H1 (cell line): ENCODE results near the gene FLT4. TPM values are rescaled to one million over a fixed set of nuclear protein-coding genes. Genes with fewer than 3 reads are reported as not detected.

Experiments used
- CTCF ChIA-PET: fragments of 300-600 bp; sonication (Branson Sonifier 250); formaldehyde crosslinking; loops from one replicate; lab custom pipeline; 2021; ENCODE audit not compliant: partially characterized antibody; lab: Charles Lee
- POLR2A ChIA-PET: fragments of 300-600 bp; sonication (Branson Sonifier 250); formaldehyde crosslinking; loops from one replicate; lab custom pipeline; 2021; ENCODE audit warnings: inconsistent platforms; ENCODE audit not compliant: partially characterized antibody; lab: Charles Lee
- DNase-seq, 2 experiments: peaks; one replicate each; pipeline versions ENCODE4 v3.0.0 to v3.0.0-alpha.2; 2010 to 2022; ENCODE audit warnings: low spot score in 2 of 2, low read depth in 1 of 2, mixed read lengths in 1 of 2
- FAIRE-seq: peaks from 2 replicates; lab custom pipeline; 2011; peaks lifted over from hg19 to GRCh38; lab: Jason Lieb, UNC
- H2AFZ ChIP-seq: 2 replicates; pipeline ENCODE4 v1.8.1; 2012; ENCODE audit warnings: low read length, inconsistent platforms
- H2AK5ac ChIP-seq: 2 replicates; pipeline ENCODE4 v1.6.1; 2013; ENCODE audit warnings: low read depth, low read length
- H2BK120ac ChIP-seq: replicated peaks from 2 replicates; pipeline ENCODE3; 2013; ENCODE audit warnings: low read depth, low read length, inconsistent platforms
- H2BK12ac ChIP-seq: 2 replicates; pipeline ENCODE4 v1.6.1; 2013; ENCODE audit warnings: low read depth, low read length
- H2BK15ac ChIP-seq: 2 replicates; pipeline ENCODE4 v1.6.1; 2013; ENCODE audit warnings: low read length
- H2BK20ac ChIP-seq: 2 replicates; pipeline ENCODE4 v1.6.1; 2013; ENCODE audit warnings: low read length
- H2BK5ac ChIP-seq: 2 replicates; pipeline ENCODE4 v1.6.1; 2013; ENCODE audit warnings: low read depth, low read length
- H3K14ac ChIP-seq: 2 replicates; pipeline ENCODE4 v1.6.1; 2013; ENCODE audit warnings: inconsistent platforms; ENCODE audit not compliant: insufficient read length
- H3K18ac ChIP-seq: 2 replicates; pipeline ENCODE4 v1.6.1; 2013; ENCODE audit warnings: low read length; ENCODE audit errors: extremely low read depth
- H3K23ac ChIP-seq: 2 replicates; pipeline ENCODE4 v1.6.1; 2013; ENCODE audit warnings: inconsistent platforms; ENCODE audit not compliant: insufficient read length
- H3K23me2 ChIP-seq: 2 replicates; pipeline ENCODE4 v1.6.1; 2013; ENCODE audit warnings: low read depth, low read length
- H3K27ac ChIP-seq: 2 replicates; pipeline ENCODE4 v1.6.1; 2011; ENCODE audit warnings: low read depth, low read length, inconsistent platforms
- H3K27me3 ChIP-seq, 4 experiments: replicated peaks in 1 of 4; 1 replicate in 1 of 4; 2 replicates in 3 of 4; pipeline versions ENCODE4 v1.6.1 to v1.8.1; 2011 to 2013; ENCODE audit warnings: low read length in 3 of 4, mild to moderate bottlenecking in 3 of 4, inconsistent platforms in 2 of 4, mixed read lengths in 2 of 4, moderate library complexity in 1 of 4; ENCODE audit not compliant: control insufficient read depth in 3 of 4, insufficient read depth in 3 of 4; ENCODE audit errors: extremely low read depth in 1 of 4
- H3K36me3 ChIP-seq, 4 experiments: 2 replicates each; pipeline versions ENCODE4 v1.6.1 to v1.8.1; 2011 to 2013; ENCODE audit warnings: mild to moderate bottlenecking in 4 of 4, low read length in 3 of 4, moderate library complexity in 2 of 4, control low read depth in 1 of 4, inconsistent platforms in 1 of 4; ENCODE audit not compliant: insufficient read depth in 4 of 4, control insufficient read depth in 2 of 4
- H3K4ac ChIP-seq: replicated peaks from 2 replicates; pipeline ENCODE3; 2013; ENCODE audit warnings: low read length, low read depth, mixed read lengths, inconsistent platforms; ENCODE audit not compliant: insufficient read length
- H3K4me1 ChIP-seq, 4 experiments: replicated peaks in 1 of 4; 1 replicate in 1 of 4; 2 replicates in 3 of 4; pipeline versions ENCODE4 v1.6.1 to v1.8.1; 2011 to 2013; ENCODE audit warnings: low read length in 3 of 4, inconsistent platforms in 2 of 4, mixed read lengths in 1 of 4; ENCODE audit not compliant: insufficient read depth in 4 of 4, control insufficient read depth in 3 of 4
- H3K4me2 ChIP-seq, 2 experiments: 2 replicates each; pipeline versions ENCODE4 v1.6.1 to v1.8.1; 2011 to 2013; ENCODE audit warnings: low read depth in 2 of 2, low read length in 2 of 2, control low read depth in 1 of 2, inconsistent platforms in 1 of 2, mild to moderate bottlenecking in 1 of 2; ENCODE audit not compliant: insufficient read depth in 1 of 2
- H3K4me3 ChIP-seq, 4 experiments: fragments of 200-600, 300-600 bp in 1 of 4; sonication (generic), shearing (Covaris generic), sonication (Bioruptor Twin) in 1 of 4; 2 replicates each; pipeline versions ENCODE4 v1.5.1 to v1.8.1; 2011 to 2016; ENCODE audit warnings: low read length in 4 of 4, low read depth in 3 of 4, control low read depth in 2 of 4, inconsistent platforms in 2 of 4, mild to moderate bottlenecking in 2 of 4, mixed read lengths in 1 of 4, moderate library complexity in 1 of 4; ENCODE audit not compliant: insufficient read depth in 2 of 4; ENCODE audit errors: extremely low read depth in 1 of 4
- H3K56ac ChIP-seq: replicated peaks from 2 replicates; pipeline ENCODE3; 2013; ENCODE audit warnings: low read depth, mild to moderate bottlenecking, mixed read lengths, low read length, inconsistent platforms; ENCODE audit not compliant: insufficient read length
- H3K79me1 ChIP-seq: 2 replicates; pipeline ENCODE4 v1.6.1; 2013; ENCODE audit warnings: low read depth, low read length, control low read depth
- H3K79me2 ChIP-seq, 2 experiments: 2 replicates each; pipeline versions ENCODE4 v1.6.1 to v1.8.1; 2012 to 2013; ENCODE audit warnings: low read length in 2 of 2, mild to moderate bottlenecking in 2 of 2, inconsistent platforms in 1 of 2; ENCODE audit not compliant: insufficient read depth in 2 of 2, control insufficient read depth in 1 of 2
- H3K9ac ChIP-seq, 4 experiments: replicated peaks in 1 of 4; 1 replicate in 1 of 4; 2 replicates in 3 of 4; pipeline versions ENCODE4 v1.6.1 to v1.8.1; 2011 to 2013; ENCODE audit warnings: low read depth in 3 of 4, low read length in 3 of 4, control low read depth in 2 of 4, mild to moderate bottlenecking in 2 of 4, moderate library complexity in 2 of 4, inconsistent platforms in 1 of 4; ENCODE audit errors: extremely low read depth in 1 of 4
- H3K9me3 ChIP-seq, 2 experiments: 2 replicates each; pipeline versions ENCODE4 v1.6.1 to v1.8.1; 2012 to 2013; ENCODE audit warnings: mild to moderate bottlenecking in 2 of 2, moderate library complexity in 2 of 2, control low read depth in 1 of 2, inconsistent platforms in 1 of 2, low read depth in 1 of 2, low read length in 1 of 2, mixed read lengths in 1 of 2; ENCODE audit not compliant: insufficient read depth in 2 of 2
- H4K20me1 ChIP-seq, 2 experiments: replicated peaks in 1 of 2; 2 replicates each; pipeline versions ENCODE3 to v1.8.1; 2011 to 2013; ENCODE audit warnings: inconsistent platforms in 2 of 2, low read length in 2 of 2, mild to moderate bottlenecking in 1 of 2; ENCODE audit not compliant: insufficient read depth in 2 of 2, control insufficient read depth in 1 of 2
- H4K5ac ChIP-seq: 2 replicates; pipeline ENCODE4 v1.6.1; 2013; ENCODE audit warnings: low read length, low read depth, mixed read lengths, inconsistent platforms; ENCODE audit not compliant: insufficient read length
- H4K8ac ChIP-seq: 2 replicates; pipeline ENCODE4 v1.8.0; 2013; ENCODE audit warnings: mild to moderate bottlenecking, moderate library complexity, low read length, inconsistent platforms; ENCODE audit not compliant: insufficient read depth; ENCODE audit errors: extremely low read depth
- H4K91ac ChIP-seq: replicated peaks from 2 replicates; pipeline ENCODE3; 2013; ENCODE audit warnings: low read length, mixed read lengths, inconsistent platforms; ENCODE audit not compliant: insufficient read length
- CHD1 ChIP-seq: IDR thresholded peaks from 2 replicates; pipeline ENCODE4 v1.6.1; 2012; ENCODE audit warnings: low read depth, low read length, improper control_type of control experiment
- CTCF ChIP-seq, 3 experiments: IDR thresholded peaks; 1 replicate in 2 of 3; 2 replicates in 1 of 3; pipeline versions ENCODE4 v1.5.1 to v1.6.1; 2011; ENCODE audit warnings: low read length in 3 of 3, mild to moderate bottlenecking in 3 of 3, inconsistent platforms in 2 of 3, low read depth in 1 of 3, moderate library complexity in 1 of 3; ENCODE audit not compliant: insufficient read depth in 1 of 3; ENCODE audit errors: control extremely low read depth in 1 of 3
- EGR1 ChIP-seq: IDR thresholded peaks from 2 replicates; pipeline ENCODE4 v1.6.1; 2011; ENCODE audit warnings: low read depth, low read length, borderline replicate concordance
- HDAC2 ChIP-seq, 2 experiments: fragments of 300-600 bp in 1 of 2; sonication (generic) in 1 of 2; IDR thresholded peaks; 2 replicates each; pipeline ENCODE4 v1.6.1; 2011 to 2012; ENCODE audit warnings: low read depth in 2 of 2, low read length in 2 of 2, mild to moderate bottlenecking in 2 of 2, moderate library complexity in 2 of 2, borderline replicate concordance in 1 of 2, inconsistent platforms in 1 of 2
- SRF ChIP-seq: IDR thresholded peaks from 2 replicates; pipeline ENCODE4 v1.6.1; 2011; ENCODE audit warnings: mild to moderate bottlenecking, low read depth, low read length, moderate library complexity
- USF2 ChIP-seq: IDR thresholded peaks from 2 replicates; pipeline ENCODE4 v1.6.1; 2011; ENCODE audit warnings: low read length, improper control_type of control experiment
- WGBS, 2 experiments: shearing (Covaris generic) in 1 of 2; methylation state at CpG; one replicate each; pipeline versions ENCODE4 v1.1.6 to v1.1.7; 2013 to 2015; ENCODE audit warnings: low lambda C conversion rate in 2 of 2, mixed read lengths in 2 of 2, inconsistent platforms in 1 of 2, low coverage in 1 of 2, missing lambda C conversion rate in 1 of 2; ENCODE audit not compliant: insufficient replicate concordance in 2 of 2, insufficient coverage in 1 of 2, insufficient read length in 1 of 2; ENCODE audit errors: extremely low coverage in 1 of 2, missing lambda C conversion rate in 1 of 2; 5-methylcytosine and 5-hydroxymethylcytosine counted together
- polyA plus RNA-seq, 7 experiments: library from polyadenylated mRNA; depleted of rRNA in 3 of 7; stranded (reverse) in 5 of 7; unstranded in 2 of 7; fragments of >200 nt in 5 of 7; fragments of 200-250 nt in 2 of 7; gene quantifications; 1 replicate in 5 of 7; 2 replicates in 1 of 7; 4 replicates in 1 of 7; pipeline versions ENCODE4 v1.2.1 to v1.2.3, GENCODE V29; 2011 to 2013; ENCODE audit warnings: missing spikeins in 2 of 7, mixed read lengths in 2 of 7
- total RNA-seq: library from RNA; stranded (reverse); fragmentation: NEBNext Ultra II Directional; extraction: Animal tissue kit (Norgen Biotek cat#: 25700); gene quantifications from 2 replicates; pipeline ENCODE4 v1.2.1, GENCODE V29; 2021
- TF ChIP-seq, protein P1 (sequence below): IDR thresholded peaks from 2 replicates; pipeline ENCODE4 v1.6.1; 2012; ENCODE audit warnings: low read length, inconsistent platforms

FLT4 gene
- total and polyA plus RNA-seq, 2 of the 8 experiments (the other 6 are each of a cell fraction or from before 2014, with no cell fraction given): 6.5 to 7.7 TPM

- ChIA-PET POLR2A (interaction anchor here (0.6 to 1.6 kb wide), 8 partner anchors 9 to 1014 kb away, joined by 3 to 6 read pairs (median 3); no protein-coding TSS in a partner anchor), CTCF (interaction anchor here (0.6 to 4.9 kb wide), 43 partner anchors 9 to 528 kb away, joined by 3 to 52 read pairs (median 4); partner anchors contain the start of gene FLT4)
- TF ChIP-seq EGR1: no peak
- no peak for TF ChIP-seq HDAC2 (IDR thresholded peaks at IDR 0.05; ENCODE audit: borderline replicate concordance in 1 of 2, low read depth in 2 of 2, low read length in 2 of 2)
- no peak for TF ChIP-seq CHD1
- TF ChIP-seq USF2: no peak
- TF ChIP-seq SRF: no peak
- TF ChIP-seq, protein P1, sequence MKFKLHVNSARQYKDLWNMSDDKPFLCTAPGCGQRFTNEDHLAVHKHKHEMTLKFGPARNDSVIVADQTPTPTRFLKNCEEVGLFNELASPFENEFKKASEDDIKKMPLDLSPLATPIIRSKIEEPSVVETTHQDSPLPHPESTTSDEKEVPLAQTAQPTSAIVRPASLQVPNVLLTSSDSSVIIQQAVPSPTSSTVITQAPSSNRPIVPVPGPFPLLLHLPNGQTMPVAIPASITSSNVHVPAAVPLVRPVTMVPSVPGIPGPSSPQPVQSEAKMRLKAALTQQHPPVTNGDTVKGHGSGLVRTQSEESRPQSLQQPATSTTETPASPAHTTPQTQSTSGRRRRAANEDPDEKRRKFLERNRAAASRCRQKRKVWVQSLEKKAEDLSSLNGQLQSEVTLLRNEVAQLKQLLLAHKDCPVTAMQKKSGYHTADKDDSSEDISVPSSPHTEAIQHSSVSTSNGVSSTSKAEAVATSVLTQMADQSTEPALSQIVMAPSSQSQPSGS: no peak
- no peak for TF ChIP-seq CTCF (IDR thresholded peaks at IDR 0.05; ENCODE audit: control extremely low read depth in 1 of 3, insufficient read depth in 1 of 3, low read depth in 1 of 3, low read length in 3 of 3)
Measured at GRCh38 chr5:180619563-180619915, 29.9 kb downstream of the FLT4 start.

More at GRCh38 chr5:180619563-180619915, 29.9 kb downstream of the FLT4 start:
- peak overlapping the region in 2 of 4 experiments; percentile 47 to 74; a peak in 3 of 8 replicates for H3K4me3 ChIP-seq
- H3K4me1 ChIP-seq: peaks cover 0 to 4% (median 1%) of the 10 kb centered on the region in 4 experiments; a peak in 4 of 7 replicates
- no peak overlapping the region for H2BK12ac ChIP-seq
- peak overlapping the region; percentile 72; the same call in 1 of the 2 replicates for H2BK15ac ChIP-seq
- no peaks in the 10 kb centered on the region for H3K79me1 ChIP-seq
- no peak overlapping the region for H3K27ac ChIP-seq
- no peaks in the 10 kb centered on the region for H3K79me2 ChIP-seq
- no peaks in the 10 kb centered on the region for H3K9me3 ChIP-seq
- H2AFZ ChIP-seq: no peak overlapping the region
- no peak overlapping the region for H3K14ac ChIP-seq
- H3K4ac ChIP-seq: no peak overlapping the region
- H3K18ac ChIP-seq: peak overlapping the region; percentile 78; the same call in 1 of the 2 replicates
- peak overlapping the region; percentile 61 for H4K91ac ChIP-seq
- H4K20me1 ChIP-seq: peaks cover 0 to 2% of the 10 kb centered on the region in 2 experiments
- no peaks in the 10 kb centered on the region for H3K36me3 ChIP-seq
- no peak overlapping the region for H4K5ac ChIP-seq
- peak overlapping the region; percentile 87 for H3K4me2 ChIP-seq
- no peak overlapping the region for H3K56ac ChIP-seq
- H2BK5ac ChIP-seq: no peak overlapping the region
- no peak overlapping the region for H3K23ac ChIP-seq
- no peak overlapping the region for H2BK120ac ChIP-seq
- H3K23me2 ChIP-seq: peaks cover 4% of the 10 kb centered on the region; the same call in 1 of the 2 replicates
- H3K27me3 ChIP-seq: peaks cover 0 to 13% (median 7%) of the 10 kb centered on the region in 4 experiments; a peak in 5 of 7 replicates
- no peak overlapping the region for H3K9ac ChIP-seq
- no peak for FAIRE-seq
- no peak overlapping the region for H2AK5ac ChIP-seq
- 83% methylated on average over 16 of the region's 22 CpGs; no CpG with 5 or more reads in 1 of the 2 experiments for WGBS, 2 experiments
- H4K8ac ChIP-seq: peak overlapping the region; percentile 62
- H2BK20ac ChIP-seq: no peak overlapping the region
- no peak for DNase-seq
